Skeletal muscle cell (primary cell): ENCODE data around the gene AMZ1.

ENCODE experiments used
- DNase-seq: peaks from one replicate; pipeline ENCODE4 v3.0.0-alpha.2; 2010; ENCODE audit warnings: low read depth
- H3K4me3 ChIP-seq: 2 replicates; pipeline ENCODE4 v1.5.1; 2011; ENCODE audit warnings: low read depth, mild to moderate bottlenecking, control low read depth, low read length, moderate library complexity

Gene AMZ1, protein sequence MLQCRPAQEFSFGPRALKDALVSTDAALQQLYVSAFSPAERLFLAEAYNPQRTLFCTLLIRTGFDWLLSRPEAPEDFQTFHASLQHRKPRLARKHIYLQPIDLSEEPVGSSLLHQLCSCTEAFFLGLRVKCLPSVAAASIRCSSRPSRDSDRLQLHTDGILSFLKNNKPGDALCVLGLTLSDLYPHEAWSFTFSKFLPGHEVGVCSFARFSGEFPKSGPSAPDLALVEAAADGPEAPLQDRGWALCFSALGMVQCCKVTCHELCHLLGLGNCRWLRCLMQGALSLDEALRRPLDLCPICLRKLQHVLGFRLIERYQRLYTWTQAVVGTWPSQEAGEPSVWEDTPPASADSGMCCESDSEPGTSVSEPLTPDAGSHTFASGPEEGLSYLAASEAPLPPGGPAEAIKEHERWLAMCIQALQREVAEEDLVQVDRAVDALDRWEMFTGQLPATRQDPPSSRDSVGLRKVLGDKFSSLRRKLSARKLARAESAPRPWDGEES

DNA sequence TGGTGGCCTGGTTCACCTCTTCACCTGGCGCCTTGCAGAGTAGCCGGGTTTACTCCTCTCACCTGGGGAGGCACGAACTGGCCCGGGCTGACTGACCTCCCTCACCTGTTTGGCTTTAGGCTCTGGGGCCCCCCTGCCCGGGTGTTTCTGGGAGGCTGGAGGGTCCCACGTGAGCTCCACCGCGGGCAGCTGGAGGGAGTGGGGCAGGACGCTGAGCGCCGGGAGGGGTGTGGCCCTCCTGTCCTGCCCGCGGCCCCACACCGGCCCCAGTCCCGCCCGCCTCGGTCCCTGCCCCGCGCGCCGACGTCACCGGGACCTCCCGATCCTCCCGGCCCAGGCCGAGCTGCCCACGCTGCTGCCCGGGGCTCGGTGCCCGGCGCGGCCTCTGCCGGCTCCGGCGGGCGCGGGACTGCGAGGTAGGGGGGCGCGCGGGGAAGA lies at the start of gene AMZ1:
Gene AMZ1, plus strand, starts transcription at position 322 of the 438 bp plus-strand sequence. CDS start 12,250 bp downstream, outside the sequence.
- H3K4me3 ChIP-seq, result peak within 1 kb of the TSS; percentile 37
- DNase-seq, result no peak

DNA sequence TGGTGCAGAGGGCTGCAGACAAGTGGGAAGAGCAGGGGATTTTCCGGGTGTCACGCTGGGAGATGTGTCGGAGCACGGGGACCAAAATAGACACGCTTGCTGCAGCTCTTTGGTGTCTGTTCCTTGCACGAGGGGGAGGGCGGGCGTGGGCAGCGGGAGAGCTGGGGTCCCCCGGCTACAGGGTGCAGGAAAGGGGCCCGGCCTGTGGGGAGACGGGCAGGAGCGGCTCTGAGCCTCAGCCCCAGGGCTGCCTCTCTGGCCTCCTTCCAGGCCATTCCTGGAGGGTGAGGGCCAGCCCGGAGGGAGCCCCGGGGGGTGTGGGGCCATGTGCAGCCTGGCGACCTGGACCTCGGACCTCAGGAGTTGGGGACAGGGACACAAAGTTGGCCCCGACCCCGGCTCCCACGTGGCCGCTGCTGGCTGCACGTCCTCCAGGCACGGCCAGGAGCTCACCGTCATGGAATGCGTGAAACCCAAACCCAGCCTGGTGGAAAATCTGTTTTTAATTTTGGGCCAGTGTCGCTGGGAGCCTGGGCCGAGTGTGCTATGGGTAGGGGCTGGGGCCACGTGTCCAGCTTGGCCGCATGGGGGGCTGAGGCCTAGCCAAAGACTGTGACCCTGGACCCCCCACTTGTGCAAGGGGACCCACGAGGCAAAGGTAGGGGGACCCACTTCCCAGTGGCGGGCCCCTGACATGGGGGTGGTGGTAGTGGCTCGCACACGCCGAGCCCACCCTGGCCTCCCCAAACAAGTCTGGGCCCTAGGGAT lies 49.6 kb upstream of the AMZ1 start:
- H3K4me3 ChIP-seq, result no peak overlapping the region
- no peak for DNase-seq

- no peak overlapping the region for H3K4me3 ChIP-seq
- no peak for DNase-seq
Observed at GRCh38 chr7:2639181-2639681, 48.8 kb upstream of the AMZ1 start.

DNA sequence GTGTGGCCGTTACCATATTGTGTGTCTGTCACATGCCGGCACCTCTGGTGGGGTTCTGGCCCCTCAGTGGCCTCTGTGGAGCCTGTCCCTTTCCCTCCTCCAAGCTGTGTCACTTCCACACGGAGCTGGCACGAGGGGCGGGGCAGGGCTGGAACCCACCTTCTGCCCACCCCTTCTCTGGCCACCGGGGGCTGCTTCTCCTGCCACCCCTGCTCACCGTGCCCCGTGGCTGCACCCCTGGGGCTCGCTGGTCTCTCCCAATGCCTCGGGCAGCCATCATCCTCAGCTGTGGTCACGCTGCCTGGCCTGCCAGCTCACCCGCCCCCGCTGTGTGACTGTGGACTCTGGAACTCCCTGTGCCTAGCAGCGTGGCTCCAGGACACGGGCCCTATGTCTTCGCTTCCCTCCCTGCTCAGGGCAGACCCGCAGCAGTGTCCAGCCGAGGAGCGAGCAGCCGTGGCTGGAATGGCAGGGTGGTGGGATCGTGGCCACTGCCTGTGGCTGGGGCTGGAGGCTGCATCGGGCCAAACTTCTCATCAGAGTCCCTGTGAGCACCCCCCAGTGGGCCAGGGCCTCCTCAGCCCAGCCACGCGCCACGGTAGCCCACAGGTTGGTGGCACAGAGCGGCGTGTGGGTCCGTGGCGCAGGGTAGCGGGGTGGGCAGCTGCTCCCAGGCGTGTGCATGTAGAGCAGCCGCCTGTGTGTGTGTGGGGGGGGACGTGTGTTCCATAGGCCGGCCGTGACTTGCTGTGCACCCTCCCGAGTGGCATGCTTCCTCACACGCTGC lies 48.1 kb upstream of the AMZ1 start:
- no peak for DNase-seq
- no peak overlapping the region for H3K4me3 ChIP-seq

GRCh38 chr7:2640482-2640830 lies 47.5 kb upstream of the AMZ1 start:
- no peak for DNase-seq

GRCh38 chr7:2640846-2641316 lies 47.1 kb upstream of the AMZ1 start:
- DNase-seq, result no peak
- no peak overlapping the region for H3K4me3 ChIP-seq

More at GRCh38 chr7:2640482-2640830, 47.5 kb upstream of the AMZ1 start:
- H3K4me3 ChIP-seq, result no peak overlapping the region

- peak; percentile 80 for DNase-seq
- H3K4me3 ChIP-seq, result no peak overlapping the region
Observed at GRCh38 chr7:2641406-2642393, 46.3 kb upstream of the AMZ1 start.

- H3K4me3 ChIP-seq, result no peak overlapping the region
- no peak for DNase-seq
Observed at GRCh38 chr7:2643386-2644219, 44.4 kb upstream of the AMZ1 start.

- H3K4me3 ChIP-seq, result no peak overlapping the region
- no peak for DNase-seq
Observed at GRCh38 chr7:2644220-2644561, 43.8 kb upstream of the AMZ1 start.

- no peak for DNase-seq
- H3K4me3 ChIP-seq, result no peak overlapping the region
Observed at GRCh38 chr7:2644562-2645273, 43.3 kb upstream of the AMZ1 start.

- no peak for DNase-seq
Observed at GRCh38 chr7:2645274-2645868, 42.6 kb upstream of the AMZ1 start.

GRCh38 chr7:2646336-2646679 lies 41.7 kb upstream of the AMZ1 start:
- no peak for DNase-seq

More at GRCh38 chr7:2645274-2645868, 42.6 kb upstream of the AMZ1 start:
- no peak overlapping the region for H3K4me3 ChIP-seq

GRCh38 chr7:2646680-2647571 lies 41.1 kb upstream of the AMZ1 start:
- no peak overlapping the region for H3K4me3 ChIP-seq
- no peak for DNase-seq

More at GRCh38 chr7:2646336-2646679, 41.7 kb upstream of the AMZ1 start:
- no peak overlapping the region for H3K4me3 ChIP-seq

DNA sequence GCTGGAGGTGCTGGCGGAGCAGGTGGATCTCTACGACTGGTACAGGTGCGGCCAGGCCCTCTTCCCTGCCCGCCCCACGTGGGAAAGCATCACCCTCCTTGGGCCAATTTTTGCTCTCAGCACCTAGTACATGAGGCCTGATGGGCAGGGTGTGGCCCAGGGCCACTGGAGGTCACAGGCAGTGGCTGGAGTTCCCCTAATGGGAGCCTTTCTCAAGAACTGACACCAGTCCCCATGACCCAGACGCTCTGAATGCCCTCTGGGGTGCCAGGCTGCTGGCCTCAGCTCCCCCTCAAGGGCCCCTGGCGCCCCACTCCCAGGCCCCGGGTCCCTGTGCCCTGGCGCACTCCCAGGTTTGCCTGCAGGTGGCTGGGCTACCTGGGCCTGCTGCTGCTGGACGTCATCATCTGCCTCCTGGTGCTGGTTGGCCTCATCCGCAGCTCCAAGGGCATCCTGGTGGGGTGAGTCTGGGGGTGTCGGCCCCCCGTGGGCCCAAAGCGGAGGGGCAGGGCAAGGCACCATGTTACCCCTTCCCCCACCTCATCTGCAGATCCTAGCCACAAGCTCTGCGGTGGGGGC lies 40.3 kb upstream of the AMZ1 start:
- DNase-seq, result no peak
- H3K4me3 ChIP-seq, result no peak overlapping the region

DNA sequence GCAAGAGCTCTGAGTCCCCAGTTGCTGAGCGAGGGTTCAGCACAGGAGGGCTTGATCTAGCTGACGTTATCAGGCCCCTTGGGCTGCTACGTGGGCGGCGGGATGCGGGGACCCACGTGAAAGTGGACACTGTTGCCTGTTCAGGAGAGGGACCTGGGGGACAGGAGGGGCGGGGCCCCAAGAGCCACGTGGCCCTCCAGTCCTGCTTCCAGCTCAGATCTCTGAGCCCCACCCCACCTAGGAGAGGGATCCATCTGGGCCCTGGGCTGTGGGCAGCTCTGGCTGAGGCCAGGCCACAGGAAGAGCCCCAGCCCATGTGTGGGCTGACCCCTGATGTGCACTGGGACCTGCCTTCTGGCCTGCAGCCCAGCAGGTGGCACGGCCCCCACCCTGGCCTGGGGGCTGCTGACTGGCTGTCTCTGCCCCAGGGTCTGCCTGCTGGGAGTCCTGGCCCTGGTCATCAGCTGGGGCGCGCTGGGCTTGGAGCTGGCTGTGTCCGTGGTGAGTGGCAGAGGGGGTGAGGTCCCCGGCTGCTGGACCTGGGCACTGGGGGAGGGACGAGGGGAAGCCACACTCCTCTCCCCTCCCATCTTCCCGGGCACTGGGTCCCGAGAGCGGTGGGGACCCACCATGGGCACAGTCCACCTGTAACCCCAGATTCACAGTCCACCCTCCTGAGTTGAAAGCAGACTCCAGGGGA lies 38.7 kb upstream of the AMZ1 start:
- no peak overlapping the region for H3K4me3 ChIP-seq
- no peak for DNase-seq
